Osteoblast (primary cell): Measurements from ENCODE around the gene ZNF454. TPM values are rescaled to one million over a fixed set of nuclear protein-coding genes. Genes with fewer than 3 reads are reported as not detected.

Experiments used
- DNase-seq: peaks from one replicate; pipeline ENCODE4 v3.0.0; 2011; ENCODE audit warnings: low spot score, mixed read lengths; ENCODE audit not compliant: insufficient read length; ENCODE audit errors: missing footprints
- H2AFZ ChIP-seq: 2 replicates; pipeline ENCODE4 v1.6.0; 2011; ENCODE audit warnings: mild to moderate bottlenecking, low read length
- H3K27ac ChIP-seq: 2 replicates; pipeline ENCODE4 v1.5.1; 2011; ENCODE audit warnings: mild to moderate bottlenecking, low read depth, low read length, moderate library complexity
- H3K27me3 ChIP-seq: 2 replicates; pipeline ENCODE4 v1.6.0; 2012; ENCODE audit warnings: mild to moderate bottlenecking, control low read depth, inconsistent platforms, low read length, moderate library complexity; ENCODE audit not compliant: insufficient read depth
- H3K36me3 ChIP-seq: 2 replicates; pipeline ENCODE4 v1.5.1; 2011; ENCODE audit warnings: mild to moderate bottlenecking, low read length, control low read depth, moderate library complexity; ENCODE audit not compliant: insufficient read depth
- H3K4me1 ChIP-seq: 2 replicates; pipeline ENCODE4 v1.5.1; 2011; ENCODE audit warnings: mild to moderate bottlenecking, low read length, control low read depth, moderate library complexity; ENCODE audit not compliant: insufficient read depth
- H3K4me2 ChIP-seq: 2 replicates; pipeline ENCODE4 v1.6.0; 2011; ENCODE audit warnings: mild to moderate bottlenecking, low read length; ENCODE audit not compliant: insufficient read depth
- H3K4me3 ChIP-seq: fragments of 200-600 bp; sonication (generic); 3 replicates; pipeline ENCODE4 v1.5.1; 2012; ENCODE audit warnings: mild to moderate bottlenecking, low read length, inconsistent platforms; ENCODE audit not compliant: insufficient read depth
- H3K79me2 ChIP-seq: 2 replicates; pipeline ENCODE4 v1.6.0; 2012; ENCODE audit warnings: mild to moderate bottlenecking, low read length, control low read depth, inconsistent platforms; ENCODE audit not compliant: insufficient read depth
- H3K9me3 ChIP-seq: 2 replicates; pipeline ENCODE4 v1.5.1; 2011; ENCODE audit warnings: low read depth, low read length, control low read depth
- H4K20me1 ChIP-seq: 2 replicates; pipeline ENCODE4 v1.6.0; 2012; ENCODE audit warnings: mild to moderate bottlenecking, low read length, control low read depth; ENCODE audit not compliant: insufficient read depth
- total RNA-seq: library from RNA; depleted of rRNA; stranded (reverse); fragments of >200 nt; gene quantifications from 2 replicates; pipeline ENCODE4 v1.2.3, GENCODE V29; 2012
- TF ChIP-seq, protein P1 (sequence below): IDR thresholded peaks from 2 replicates; pipeline ENCODE4 v1.5.1; 2011; ENCODE audit warnings: mild to moderate bottlenecking, low read depth, low read length, moderate library complexity; ENCODE audit errors: extremely low read depth

ZNF454 gene
- total RNA-seq, 1 donor, result 2.5 TPM

DNA sequence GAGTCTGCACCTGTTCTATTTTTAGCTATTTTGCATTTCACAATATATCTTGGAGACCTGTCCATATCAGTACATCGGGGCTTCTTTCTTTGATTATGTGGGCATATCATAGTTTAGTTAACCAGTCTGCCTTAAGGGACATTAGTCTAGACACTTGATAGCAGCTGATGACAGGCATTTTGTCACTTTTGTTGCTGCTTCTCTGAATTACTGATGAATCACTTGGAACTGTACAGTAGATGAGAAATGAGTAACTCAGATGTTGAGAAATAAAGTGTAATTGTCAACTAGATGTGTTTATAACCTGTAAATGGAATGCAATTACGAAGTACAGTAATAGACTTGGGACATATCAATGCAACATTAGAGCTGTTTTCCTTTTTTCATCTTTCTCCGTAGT lies 38.1 kb upstream of the ZNF454 start:
- DNase-seq, result no peak
- no peak overlapping the region for H3K4me3 ChIP-seq
- no peaks in the 10 kb centered on the region for H3K79me2 ChIP-seq
- H3K36me3 ChIP-seq, result no peaks in the 10 kb centered on the region
- H3K27ac ChIP-seq, result no peak overlapping the region
- no peak overlapping the region for H3K4me2 ChIP-seq
- no peaks in the 10 kb centered on the region for H4K20me1 ChIP-seq
- H2AFZ ChIP-seq, result no peak overlapping the region
- H3K27me3 ChIP-seq, result no peaks in the 10 kb centered on the region
- H3K4me1 ChIP-seq, result no peaks in the 10 kb centered on the region
- H3K9me3 ChIP-seq, result no peaks in the 10 kb centered on the region
- TF ChIP-seq, protein P1, sequence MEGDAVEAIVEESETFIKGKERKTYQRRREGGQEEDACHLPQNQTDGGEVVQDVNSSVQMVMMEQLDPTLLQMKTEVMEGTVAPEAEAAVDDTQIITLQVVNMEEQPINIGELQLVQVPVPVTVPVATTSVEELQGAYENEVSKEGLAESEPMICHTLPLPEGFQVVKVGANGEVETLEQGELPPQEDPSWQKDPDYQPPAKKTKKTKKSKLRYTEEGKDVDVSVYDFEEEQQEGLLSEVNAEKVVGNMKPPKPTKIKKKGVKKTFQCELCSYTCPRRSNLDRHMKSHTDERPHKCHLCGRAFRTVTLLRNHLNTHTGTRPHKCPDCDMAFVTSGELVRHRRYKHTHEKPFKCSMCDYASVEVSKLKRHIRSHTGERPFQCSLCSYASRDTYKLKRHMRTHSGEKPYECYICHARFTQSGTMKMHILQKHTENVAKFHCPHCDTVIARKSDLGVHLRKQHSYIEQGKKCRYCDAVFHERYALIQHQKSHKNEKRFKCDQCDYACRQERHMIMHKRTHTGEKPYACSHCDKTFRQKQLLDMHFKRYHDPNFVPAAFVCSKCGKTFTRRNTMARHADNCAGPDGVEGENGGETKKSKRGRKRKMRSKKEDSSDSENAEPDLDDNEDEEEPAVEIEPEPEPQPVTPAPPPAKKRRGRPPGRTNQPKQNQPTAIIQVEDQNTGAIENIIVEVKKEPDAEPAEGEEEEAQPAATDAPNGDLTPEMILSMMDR, result no peak

DNA sequence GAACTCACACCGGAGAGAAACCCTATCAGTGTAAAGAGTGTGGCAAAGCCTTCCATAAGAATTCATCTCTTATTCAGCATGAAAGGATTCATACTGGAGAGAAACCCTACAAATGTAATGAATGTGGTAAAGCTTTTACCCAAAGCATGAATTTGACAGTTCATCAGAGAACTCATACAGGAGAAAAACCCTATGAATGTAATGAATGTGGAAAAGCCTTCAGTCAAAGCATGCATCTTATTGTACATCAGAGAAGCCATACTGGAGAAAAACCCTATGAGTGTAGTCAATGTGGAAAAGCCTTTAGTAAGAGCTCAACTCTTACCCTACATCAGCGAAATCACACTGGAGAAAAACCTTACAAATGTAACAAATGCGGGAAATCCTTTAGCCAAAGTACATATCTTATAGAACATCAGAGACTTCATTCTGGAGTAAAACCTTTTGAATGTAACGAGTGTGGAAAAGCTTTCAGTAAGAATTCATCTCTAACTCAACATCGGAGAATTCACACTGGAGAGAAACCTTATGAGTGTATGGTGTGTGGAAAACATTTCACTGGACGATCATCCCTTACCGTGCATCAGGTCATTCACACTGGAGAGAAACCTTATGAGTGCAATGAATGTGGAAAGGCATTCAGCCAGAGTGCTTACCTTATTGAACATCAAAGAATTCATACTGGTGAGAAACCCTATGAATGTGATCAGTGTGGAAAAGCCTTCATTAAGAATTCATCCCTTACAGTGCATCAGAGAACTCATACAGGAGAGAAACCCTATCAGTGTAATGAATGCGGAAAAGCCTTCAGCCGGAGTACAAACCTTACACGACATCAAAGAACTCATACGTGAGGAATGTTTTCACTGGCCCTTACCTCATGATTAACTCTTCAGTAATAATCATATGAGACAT lies 8.9 kb upstream of the ZNF454 start:
- TF ChIP-seq, protein P1, result no peak
- Histone ChIP-seq H2AFZ (no peak overlapping the region), H3K36me3 (no peaks in the 10 kb centered on the region), H3K4me3 (no peak overlapping the region), H3K9me3 (peaks cover 50% of the 10 kb centered on the region), H3K27ac (no peak overlapping the region), H3K27me3 (no peaks in the 10 kb centered on the region), H3K4me1 (no peaks in the 10 kb centered on the region), H3K4me2 (no peak overlapping the region), H4K20me1 (no peaks in the 10 kb centered on the region), H3K79me2 (no peaks in the 10 kb centered on the region)
- DNase-seq, result no peak

DNA sequence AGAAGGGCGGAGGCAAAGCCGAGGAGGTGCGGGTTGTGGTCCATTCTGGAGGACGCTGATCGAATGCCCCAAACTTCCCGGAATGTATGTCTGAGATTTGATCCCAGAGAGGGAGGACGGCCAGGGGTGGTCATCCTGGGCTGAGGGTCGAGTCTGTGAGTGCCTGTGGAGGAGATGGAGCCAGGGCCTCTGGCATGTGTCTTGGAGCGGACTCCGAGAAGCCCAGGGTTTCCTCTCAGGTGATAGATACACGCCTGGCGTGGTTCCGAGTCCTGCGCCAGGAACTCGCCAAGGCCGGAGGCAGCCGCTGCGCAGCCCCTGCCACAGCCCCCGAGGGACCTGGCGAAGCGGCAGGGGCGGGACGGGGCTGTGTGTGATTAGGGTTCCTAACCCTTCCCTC lies 363 bp downstream of the ZNF454 start:
- Histone ChIP-seq H2AFZ (peak overlapping the region; percentile 91), H3K27ac (peak overlapping the region; percentile 41), H3K9me3 (peaks cover 8% of the 10 kb centered on the region), H3K36me3 (no peaks in the 10 kb centered on the region), H3K4me1 (no peaks in the 10 kb centered on the region), H4K20me1 (no peaks in the 10 kb centered on the region), H3K79me2 (no peaks in the 10 kb centered on the region), H3K4me2 (peak overlapping the region; percentile 74), H3K4me3 (peak overlapping the region; percentile 75), H3K27me3 (no peaks in the 10 kb centered on the region)
- TF ChIP-seq, protein P1, result no peak
- peak; percentile 82 for DNase-seq

DNA sequence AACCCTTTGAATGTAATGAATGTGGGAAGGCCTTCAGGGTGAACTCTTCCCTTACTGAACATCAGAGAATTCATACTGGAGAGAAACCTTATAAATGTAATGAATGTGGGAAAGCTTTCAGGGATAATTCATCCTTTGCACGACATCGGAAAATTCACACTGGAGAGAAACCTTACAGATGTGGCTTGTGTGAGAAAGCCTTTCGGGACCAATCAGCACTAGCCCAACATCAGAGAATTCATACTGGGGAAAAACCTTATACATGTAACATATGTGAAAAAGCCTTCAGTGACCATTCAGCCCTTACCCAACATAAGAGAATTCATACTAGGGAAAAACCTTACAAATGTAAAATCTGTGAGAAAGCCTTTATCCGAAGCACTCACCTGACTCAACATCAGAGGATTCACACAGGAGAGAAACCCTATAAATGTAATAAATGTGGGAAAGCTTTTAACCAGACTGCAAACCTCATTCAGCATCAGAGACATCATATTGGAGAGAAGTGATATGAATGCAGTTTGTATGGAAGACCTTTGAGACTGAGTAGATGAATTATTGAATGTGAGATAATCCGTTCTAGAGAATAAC lies 24.6 kb downstream of the ZNF454 start:
- Histone ChIP-seq H3K4me3 (no peak overlapping the region), H3K9me3 (peaks cover 58% of the 10 kb centered on the region)

More for the DNA sequence above, 24.6 kb downstream of the ZNF454 start:
- no peak overlapping the region for H2AFZ ChIP-seq
- no peaks in the 10 kb centered on the region for H3K79me2 ChIP-seq
- H3K4me1 ChIP-seq, result no peaks in the 10 kb centered on the region
- H3K4me2 ChIP-seq, result no peak overlapping the region
- DNase-seq, result no peak
- no peak overlapping the region for H3K27ac ChIP-seq
- TF ChIP-seq, protein P1, result no peak
- peaks cover 10% of the 10 kb centered on the region for H3K36me3 ChIP-seq
- no peaks in the 10 kb centered on the region for H3K27me3 ChIP-seq
- no peaks in the 10 kb centered on the region for H4K20me1 ChIP-seq
